Activated T-cell treated with anti-CD3 and anti-CD28 coated beads for 48 hours (primary cell): ENCODE measurements around the gene GLIPR1L1.
A peak's percentile ranks its signal among the peaks of the same experiment; 100 is the strongest.

Experiments used
- DNase-seq: peaks from one replicate; pipeline ENCODE4 v3.0.0-alpha.2; 2020; ENCODE audit warnings: low read depth

Gene GLIPR1L1

DNA sequence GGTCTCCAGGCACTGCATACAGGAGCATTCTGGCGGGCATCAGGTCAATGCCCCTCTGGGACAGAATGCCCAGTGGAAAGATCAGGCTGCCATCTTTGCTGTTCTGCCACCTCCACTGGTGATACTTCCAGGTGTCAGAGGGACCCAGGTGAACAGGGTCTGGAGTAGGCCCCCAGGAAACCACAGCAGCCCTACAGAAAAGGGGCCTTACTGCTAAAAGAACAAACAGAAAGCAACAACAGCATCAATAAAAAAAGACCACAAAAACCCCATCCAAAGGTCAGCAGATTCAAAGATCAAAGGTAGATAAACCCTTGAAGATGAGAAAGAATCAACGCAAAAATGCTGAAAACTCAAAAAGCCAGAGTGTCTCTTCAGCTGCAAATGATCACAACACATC is 15.9 kb downstream of the GLIPR1L1 start:
- no peak for DNase-seq

DNA sequence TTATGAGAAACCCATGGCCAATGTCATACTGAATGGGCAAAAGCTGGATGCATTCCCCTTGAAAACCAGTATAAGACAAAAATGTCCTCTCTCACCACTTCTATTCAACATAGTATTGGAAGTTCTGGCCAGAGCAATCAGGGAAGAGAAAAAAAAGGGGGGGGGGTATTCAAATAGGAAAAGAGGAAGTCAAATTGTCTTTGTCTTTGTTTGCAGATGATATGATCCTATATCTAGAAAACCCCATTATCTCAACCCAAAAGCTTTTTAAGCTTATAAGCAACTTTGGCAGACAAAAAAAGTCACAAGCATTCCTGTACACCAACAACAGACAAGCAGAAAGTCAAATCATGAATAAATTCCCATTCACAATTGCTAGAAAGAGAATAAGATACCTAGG is 19.5 kb downstream of the GLIPR1L1 start:
- DNase-seq: no peak

DNA sequence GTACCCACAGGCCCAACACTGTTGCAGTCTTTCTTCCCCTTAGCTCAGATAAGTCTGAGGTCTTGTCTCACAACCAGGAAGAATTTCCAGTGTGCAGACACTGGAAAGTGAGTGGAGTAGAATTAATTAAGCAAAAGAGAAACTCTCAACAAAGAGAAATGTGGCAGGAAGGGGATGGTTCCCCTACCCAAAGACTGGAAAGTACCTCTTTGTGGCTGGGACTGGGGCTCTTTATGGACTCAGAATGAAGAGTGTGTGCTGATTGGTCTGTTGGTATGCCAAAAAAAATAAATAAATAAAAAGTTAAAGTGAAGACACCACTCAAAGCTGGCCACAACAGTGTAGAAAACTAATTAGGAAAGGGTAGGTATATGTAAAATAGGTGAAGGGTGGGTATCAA is 26.4 kb downstream of the GLIPR1L1 start:
- no peak for DNase-seq

DNA sequence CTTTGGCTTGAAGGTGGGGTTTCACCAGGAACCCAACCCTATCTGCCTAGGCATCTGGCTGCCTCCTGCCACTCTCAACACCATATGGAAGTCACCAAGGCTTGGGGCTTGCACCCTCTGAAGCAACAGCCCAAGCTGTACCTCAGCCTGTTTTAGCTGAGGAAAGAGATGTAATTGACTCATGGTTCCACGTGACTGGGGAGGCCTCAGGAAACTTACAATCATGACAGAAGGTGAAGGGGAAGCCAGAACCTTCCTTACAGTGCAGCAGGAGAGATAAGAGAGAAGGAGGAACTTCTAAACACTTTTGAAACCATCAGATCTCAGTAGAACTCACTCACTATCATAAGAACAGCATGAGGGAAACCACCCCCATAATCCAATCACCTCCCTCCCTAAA is 26.9 kb downstream of the GLIPR1L1 start:
- no peak for DNase-seq

DNA sequence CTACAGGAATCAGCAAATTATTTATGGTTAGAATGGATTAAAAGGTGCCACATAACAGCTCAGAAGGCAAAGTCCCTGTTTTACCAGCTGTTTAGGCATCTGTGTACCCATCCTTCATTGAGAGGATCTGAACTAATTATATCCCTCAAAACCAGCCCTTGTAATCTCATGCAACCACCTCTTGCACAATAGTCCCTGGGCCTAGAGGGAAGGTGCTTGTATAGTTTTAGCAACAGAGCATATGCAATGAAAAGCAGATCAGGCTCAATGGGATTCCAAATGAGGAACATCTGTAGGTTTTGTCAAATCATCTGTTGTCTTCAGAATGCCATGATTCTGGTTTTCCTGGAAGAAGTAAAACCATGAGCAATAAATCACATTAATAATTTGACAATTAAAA is 30.4 kb downstream of the GLIPR1L1 start:
- no peak for DNase-seq

DNA sequence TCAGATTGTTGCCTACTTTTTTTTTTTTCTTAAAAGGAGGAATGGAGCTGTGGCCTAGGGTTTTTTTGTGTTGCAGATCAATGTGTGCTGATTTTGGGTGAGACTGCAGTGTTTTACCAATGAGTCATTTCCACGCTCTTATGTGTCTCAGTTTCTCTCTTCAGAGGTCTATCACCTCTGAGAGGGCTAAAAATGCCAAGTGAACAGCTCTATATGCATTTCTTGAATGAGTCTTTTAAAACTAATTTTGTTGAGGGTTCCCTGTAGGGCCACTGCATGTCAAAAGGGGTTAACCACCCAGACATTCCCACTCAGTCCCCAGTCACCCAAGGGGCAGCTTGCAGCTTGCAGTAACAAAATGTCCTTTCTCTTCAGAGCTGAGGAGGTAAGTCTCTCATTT is 32.2 kb downstream of the GLIPR1L1 start:
- DNase-seq: no peak

DNA sequence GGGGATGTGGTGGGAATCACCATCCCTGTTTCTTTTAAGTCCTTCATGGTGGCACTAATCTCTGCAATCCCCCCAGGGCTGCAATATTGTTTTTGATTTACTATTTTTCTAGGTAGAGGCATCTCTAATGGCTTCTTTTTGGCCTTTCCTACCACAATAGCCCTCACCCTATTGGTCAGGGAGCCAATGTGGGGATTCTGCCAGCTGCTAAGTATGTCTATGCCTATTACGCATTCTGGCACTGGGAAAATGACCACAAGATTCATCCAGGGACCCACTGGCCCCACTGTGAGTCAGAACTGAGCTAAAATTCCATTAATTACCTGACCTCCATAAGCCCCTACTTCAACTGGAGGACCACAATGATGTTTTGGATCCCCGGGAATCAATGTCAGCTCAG is 40.5 kb downstream of the GLIPR1L1 start:
- no peak for DNase-seq

DNA sequence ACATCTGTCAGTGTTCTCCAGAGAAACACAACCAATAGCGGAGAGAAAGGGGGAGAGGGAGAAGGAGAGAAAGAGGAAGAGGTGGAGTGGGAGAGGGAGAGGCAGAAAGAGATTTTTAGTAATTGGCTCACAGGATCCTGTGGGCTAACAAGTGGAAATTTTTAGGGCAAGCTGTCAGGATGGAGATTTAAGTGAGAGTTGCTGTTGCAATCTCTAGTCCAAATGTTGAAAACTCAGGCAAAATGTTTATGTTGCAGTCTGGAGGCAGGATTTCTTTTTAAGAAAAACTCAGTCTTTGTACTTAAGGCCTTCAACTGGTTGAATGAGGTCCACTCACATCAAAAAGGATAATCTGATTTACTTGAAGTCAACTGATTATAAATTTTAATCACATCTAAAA is 43.9 kb downstream of the GLIPR1L1 start:
- no peak for DNase-seq

DNA sequence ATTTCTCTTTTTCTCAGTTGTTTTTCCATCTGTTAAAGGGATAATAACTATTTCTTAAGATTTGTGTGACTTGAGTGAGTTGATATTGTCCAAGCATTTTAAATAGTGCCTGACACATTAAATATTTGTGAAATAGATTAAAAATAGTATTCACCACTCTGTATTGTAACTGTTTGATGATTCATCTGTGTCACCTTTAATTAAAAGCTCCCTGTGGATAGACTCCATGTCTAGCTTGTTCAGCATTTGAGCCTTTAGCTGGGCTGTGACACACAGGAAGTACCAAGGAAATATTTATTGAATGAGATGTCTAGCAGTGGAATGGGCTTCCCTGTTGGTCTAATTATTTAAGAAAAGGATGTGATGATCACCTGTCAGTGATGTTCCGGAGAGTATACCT is 54.6 kb downstream of the GLIPR1L1 start:
- no peak for DNase-seq

DNA sequence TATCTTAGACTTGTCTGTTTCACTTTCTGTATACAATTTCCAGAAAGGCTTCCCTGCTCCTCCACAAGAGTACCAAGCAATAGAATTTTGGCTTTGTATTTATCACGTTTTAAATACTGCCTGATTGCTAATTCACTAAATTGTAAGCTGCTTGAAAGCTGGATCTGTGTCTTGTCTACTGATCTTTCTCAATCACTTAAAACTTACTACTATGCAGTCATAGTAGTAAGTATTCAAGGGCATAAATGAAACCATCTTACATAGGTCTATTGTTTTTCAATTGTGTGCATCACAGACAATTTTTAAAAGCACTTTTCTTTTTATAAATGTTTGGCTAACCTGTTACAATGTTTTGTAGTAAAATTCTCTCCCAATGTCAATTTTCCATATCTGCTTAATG is 55.2 kb downstream of the GLIPR1L1 start:
- DNase-seq: no peak

DNA sequence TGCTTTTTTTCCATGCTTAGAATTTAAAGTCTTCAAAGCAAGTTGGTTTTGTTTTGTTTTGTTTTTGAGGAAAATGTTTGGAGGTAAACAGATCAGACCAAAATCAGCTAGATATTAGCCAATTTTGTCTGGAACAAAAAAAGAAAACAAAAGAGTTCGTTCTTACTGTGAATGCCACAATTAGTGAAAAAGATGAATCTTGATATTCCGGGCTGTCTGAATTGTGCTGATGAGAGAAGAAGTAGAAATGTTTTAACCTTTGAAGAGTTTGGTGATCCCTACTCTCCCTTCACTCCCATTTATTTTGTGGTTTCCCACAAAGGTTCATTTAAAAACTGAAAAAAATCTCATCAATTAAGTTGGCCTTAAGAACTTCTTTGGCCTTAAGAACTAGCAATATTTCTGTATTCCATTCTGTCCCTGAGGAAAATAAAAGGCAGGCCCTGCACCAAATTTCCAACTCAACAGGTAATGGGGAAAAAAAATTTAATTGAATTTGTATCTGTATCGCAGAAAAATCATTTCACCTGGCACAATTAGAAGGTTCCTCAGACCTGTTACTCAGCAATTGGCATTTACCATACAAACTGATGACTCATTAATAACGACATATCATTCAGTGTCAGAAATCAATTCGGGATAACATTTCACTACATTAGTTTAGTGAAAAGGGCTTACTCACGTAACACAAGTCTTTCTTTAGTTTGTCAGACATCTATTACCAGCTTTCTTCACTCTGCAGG is 55.9 kb downstream of the GLIPR1L1 start:
- DNase-seq: no peak

DNA sequence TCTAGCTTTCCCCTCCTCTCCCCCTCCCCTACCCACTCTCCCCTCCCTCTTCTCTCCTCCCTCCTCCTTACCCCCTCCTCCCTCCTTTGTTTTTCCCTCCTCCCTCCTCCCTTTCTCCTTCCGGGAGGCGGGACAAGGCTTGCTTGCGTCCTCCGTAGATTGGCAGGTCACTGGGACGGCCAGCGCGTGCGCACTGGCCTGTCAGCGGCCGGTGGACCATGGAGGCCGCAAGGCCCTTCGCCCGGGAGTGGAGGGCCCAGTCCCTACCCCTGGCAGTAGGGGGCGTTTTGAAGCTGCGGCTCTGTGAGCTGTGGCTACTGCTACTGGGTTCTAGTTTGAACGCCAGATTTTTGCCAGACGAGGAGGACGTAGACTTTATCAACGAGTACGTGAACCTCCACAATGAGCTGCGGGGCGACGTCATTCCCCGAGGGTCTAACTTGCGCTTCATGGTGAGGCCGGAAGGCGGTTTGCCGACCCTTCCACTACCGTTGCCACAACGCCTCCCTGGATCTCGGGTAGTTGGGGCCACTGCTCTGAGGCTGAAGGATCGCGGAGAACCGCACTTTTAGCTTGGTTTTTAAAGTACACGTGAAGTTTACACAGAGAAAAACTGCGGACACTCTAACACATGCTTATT is 56.5 kb downstream of the GLIPR1L1 start, which contains the start of gene GLIPR1L2:
Gene GLIPR1L2 (plus strand): TSS at position 191 of the 640 bp plus-strand sequence. CDS start 28 bp downstream, at position 219.
- peak; percentile 91 for DNase-seq

DNA sequence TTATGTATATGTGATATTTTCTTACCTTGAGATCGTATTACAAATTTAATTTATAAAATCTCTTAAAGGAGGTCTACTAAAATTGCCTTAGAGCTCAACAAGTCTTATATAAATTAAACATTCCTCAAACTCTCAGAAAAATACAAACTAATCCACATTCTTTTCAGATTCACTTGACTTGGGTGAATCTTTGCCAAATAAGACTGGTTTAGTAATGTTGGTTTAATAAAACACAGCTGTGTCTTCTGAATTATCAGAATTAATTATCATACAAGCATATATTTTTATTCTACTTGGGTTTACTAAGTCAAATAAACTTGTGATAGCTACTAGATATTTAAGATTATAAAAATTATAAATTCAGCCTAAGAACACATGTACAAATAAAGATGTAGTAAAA is 69.8 kb downstream of the GLIPR1L1 start:
- no peak for DNase-seq

DNA sequence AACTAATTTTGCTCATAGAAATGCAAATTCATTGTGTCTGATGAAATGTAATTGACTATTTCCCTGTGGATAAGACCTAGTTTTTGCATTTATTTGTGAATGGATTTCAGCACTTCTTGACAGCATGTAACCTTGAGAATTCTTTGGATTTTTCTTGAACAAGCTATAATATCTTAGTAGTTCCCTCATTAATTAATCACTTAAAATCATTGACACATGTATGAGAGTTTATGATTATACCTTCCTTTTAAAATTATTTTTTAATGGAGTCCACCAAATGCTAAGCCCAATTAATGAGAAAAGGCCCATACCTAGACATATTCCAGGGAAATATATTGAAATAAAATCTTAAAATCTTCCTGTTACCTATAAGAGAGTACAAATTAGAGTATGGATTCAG is 73.2 kb downstream of the GLIPR1L1 start:
- no peak for DNase-seq

DNA sequence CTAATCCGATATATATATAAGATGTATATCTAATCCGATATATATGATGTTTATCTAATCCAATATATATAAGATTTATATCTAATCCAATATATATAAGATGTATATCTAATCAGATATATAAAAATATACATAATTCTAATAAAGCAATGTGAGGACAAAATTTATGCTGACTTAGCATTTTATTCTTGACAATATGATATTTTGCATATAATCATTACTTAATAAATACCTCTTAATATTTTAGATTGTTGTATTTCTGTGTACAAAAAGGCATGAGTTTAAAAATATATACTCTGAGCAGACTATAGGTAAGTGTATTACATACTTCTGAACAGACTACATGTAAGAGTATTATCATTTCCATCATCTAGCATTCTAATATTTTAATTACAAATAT is 75.4 kb downstream of the GLIPR1L1 start:
- DNase-seq: no peak

DNA sequence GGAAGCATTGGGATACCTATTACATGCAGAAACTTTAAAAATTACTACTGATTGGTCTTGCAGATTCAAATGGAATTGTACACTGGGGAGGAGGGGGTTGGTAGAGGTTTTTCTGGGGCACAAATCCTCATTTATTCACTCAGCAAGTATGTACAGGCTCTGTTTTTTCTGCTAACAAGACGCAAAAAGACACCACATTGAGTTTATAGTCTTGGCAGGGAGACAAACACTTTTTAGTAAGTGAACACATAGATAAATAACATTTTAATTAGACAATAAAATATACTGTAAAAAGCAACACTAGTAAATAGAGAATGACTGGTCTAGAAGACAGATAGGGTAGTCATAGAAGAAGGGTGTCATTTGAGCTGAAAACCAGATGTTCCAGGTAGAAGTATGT is 80.2 kb downstream of the GLIPR1L1 start:
- no peak for DNase-seq

DNA sequence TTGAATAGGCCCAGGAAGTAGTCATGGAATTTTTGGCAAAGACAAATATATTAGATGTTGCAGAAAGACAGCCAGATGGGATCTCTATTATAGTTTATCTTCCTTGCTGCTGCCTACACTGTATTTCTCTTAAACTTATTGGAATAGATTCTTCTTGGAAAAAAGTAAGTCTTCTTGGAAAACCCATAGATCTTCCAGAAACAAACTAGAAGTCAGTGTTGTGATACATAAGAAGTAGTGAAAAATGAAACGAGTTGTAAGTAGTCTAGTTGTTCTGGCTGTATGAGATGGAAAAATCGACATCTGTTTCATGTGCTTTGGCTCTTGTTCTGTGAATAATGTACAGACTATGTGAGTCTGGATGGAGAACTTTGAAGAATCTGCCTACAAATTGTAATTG is 85.4 kb downstream of the GLIPR1L1 start:
- no peak for DNase-seq
